ENCODE measurements around the gene SERPINI1. TPM values are rescaled to one million over a fixed set of nuclear protein-coding genes. Genes with fewer than 3 reads are reported as not detected.
A peak's percentile ranks its signal among the peaks of the same experiment; 100 is the strongest.

Gene SERPINI1
- total and polyA plus RNA-seq, 7 experiments from 2014 or later = 1.3 to 6.8 (median 3.6) TPM

- H3K27ac ChIP-seq (ENCODE audit: low read depth, low read length) = no peak overlapping the region
These were observed 5.9 kb upstream of the SERPINI1 start for GRCh38 chr3:167729591-167729990.

GRCh38 chr3:167731393-167731792 is 4.1 kb upstream of the SERPINI1 start:
- Histone ChIP-seq H3K4me3 (ENCODE audit: low read length) (no peak overlapping the region), H3K27ac (ENCODE audit: low read depth, low read length) (no peak overlapping the region), H3K36me3 (ENCODE audit: control insufficient read depth in 2 of 3, insufficient read depth in 3 of 3, low read length in 3 of 3) (peaks cover 0 to 4% (median 0%) of the 10 kb centered on the region in 3 experiments), H3K27me3 (ENCODE audit: control insufficient read depth in 2 of 2, insufficient read depth in 2 of 2, low read length in 2 of 2) (no peaks in the 10 kb centered on the region), H3K9me3 (ENCODE audit: control insufficient read depth in 2 of 3, low read length in 3 of 3) (no peaks in the 10 kb centered on the region), H3K4me1 (ENCODE audit: control insufficient read depth in 2 of 2, insufficient read depth in 2 of 2, low read length in 2 of 2) (peaks cover 20 to 30% of the 10 kb centered on the region in 2 donors)
- peaks cover 0 to 8% (median 0%) of the 10 kb centered on the region in 5 donors for H3K36me3 Mint-ChIP-seq
- no peaks in the 10 kb centered on the region for H3K9me3 Mint-ChIP-seq
- DNase-seq (no peak), ATAC-seq (no peak)
- H3K4me1 Mint-ChIP-seq = peaks cover 36 to 48% (median 40%) of the 10 kb centered on the region in 7 donors
- ChIA-PET POLR2A (no interaction called here), CTCF (no interaction called here)
- H3K27ac Mint-ChIP-seq = peak overlapping the region in 1 of 9 donors; percentile 33
- intact Hi-C loops (cut with micrococcal nuclease) = loop anchor here (5.0 to 10.0 kb wide), 2 partner anchors 34 to 363 kb away; partner anchors contain the start of gene GOLIM4 (in 1 of the 2)
- peak overlapping the region in 6 of 10 donors; percentile 4 to 58 (median 39) for H3K4me3 Mint-ChIP-seq
- no peaks in the 10 kb centered on the region for H3K27me3 Mint-ChIP-seq

More at GRCh38 chr3:167729591-167729990, 5.9 kb upstream of the SERPINI1 start:
- DNase-seq (no peak), ATAC-seq (no peak)
- Histone ChIP-seq H3K27me3 (ENCODE audit: control insufficient read depth in 2 of 2, insufficient read depth in 2 of 2, low read length in 2 of 2) (no peaks in the 10 kb centered on the region), H3K36me3 (ENCODE audit: control insufficient read depth in 2 of 3, insufficient read depth in 3 of 3, low read length in 3 of 3) (no peaks in the 10 kb centered on the region), H3K4me3 (ENCODE audit: low read length) (no peak overlapping the region), H3K9me3 (ENCODE audit: control insufficient read depth in 2 of 3, low read length in 3 of 3) (no peaks in the 10 kb centered on the region), H3K4me1 (ENCODE audit: control insufficient read depth in 2 of 2, insufficient read depth in 2 of 2, low read length in 2 of 2) (peaks cover 15 to 24% of the 10 kb centered on the region in 2 donors)
- intact Hi-C loops (cut with micrococcal nuclease) = loop anchor here in 1 of 2 donors (2.0 kb wide), 1 partner anchor 17 kb away; no protein-coding TSS in a partner anchor
- POLR2A ChIA-PET = no interaction called here
- no peaks in the 10 kb centered on the region for H3K27me3 Mint-ChIP-seq
- peak overlapping the region in 3 of 10 donors; percentile 9 to 47 (median 18) for H3K4me3 Mint-ChIP-seq
- CTCF ChIA-PET = no interaction called here
- H3K4me1 Mint-ChIP-seq = peaks cover 40 to 59% (median 48%) of the 10 kb centered on the region in 7 donors
- peaks cover 0 to 8% (median 0%) of the 10 kb centered on the region in 5 donors for H3K36me3 Mint-ChIP-seq
- no peak overlapping the region for H3K27ac Mint-ChIP-seq
- H3K9me3 Mint-ChIP-seq = no peaks in the 10 kb centered on the region

GRCh38 chr3:167732313-167733065 is 3.0 kb upstream of the SERPINI1 start:
- Histone ChIP-seq H3K36me3 (ENCODE audit: control insufficient read depth in 2 of 3, insufficient read depth in 3 of 3, low read length in 3 of 3) (peaks cover 0 to 4% (median 0%) of the 10 kb centered on the region in 3 experiments), H3K4me1 (ENCODE audit: control insufficient read depth in 2 of 2, insufficient read depth in 2 of 2, low read length in 2 of 2) (peaks cover 20 to 29% of the 10 kb centered on the region in 2 donors), H3K27me3 (ENCODE audit: control insufficient read depth in 2 of 2, insufficient read depth in 2 of 2, low read length in 2 of 2) (no peaks in the 10 kb centered on the region), H3K9me3 (ENCODE audit: control insufficient read depth in 2 of 3, low read length in 3 of 3) (no peaks in the 10 kb centered on the region), H3K27ac (ENCODE audit: low read depth, low read length) (no peak overlapping the region), H3K4me3 (ENCODE audit: low read length) (no peak overlapping the region)
- no peak for DNase-seq
- Mint-ChIP-seq H3K4me3 (peak overlapping the region in 5 of 10 donors; percentile 0 to 62 (median 11)), H3K27ac (no peak overlapping the region), H3K4me1 (peaks cover 26 to 45% (median 32%) of the 10 kb centered on the region in 7 donors), H3K36me3 (peaks cover 0 to 8% (median 0%) of the 10 kb centered on the region in 5 donors), H3K9me3 (no peaks in the 10 kb centered on the region), H3K27me3 (no peaks in the 10 kb centered on the region)
- ATAC-seq = no peak
- intact Hi-C loops (cut with micrococcal nuclease) = loop anchor here (5.0 to 10.0 kb wide), 2 partner anchors 35 to 362 kb away; partner anchors contain the start of gene GOLIM4 (in 1 of the 2)
- ChIA-PET CTCF (no interaction called here), POLR2A (no interaction called here)

GRCh38 chr3:167733961-167734497 is 1.5 kb upstream of the SERPINI1 start:
- Histone ChIP-seq H3K4me3 (ENCODE audit: low read length) (peak overlapping the region; percentile 90), H3K9me3 (ENCODE audit: control insufficient read depth in 2 of 3, low read length in 3 of 3) (no peaks in the 10 kb centered on the region), H3K27me3 (ENCODE audit: control insufficient read depth in 2 of 2, insufficient read depth in 2 of 2, low read length in 2 of 2) (no peaks in the 10 kb centered on the region), H3K4me1 (ENCODE audit: control insufficient read depth in 2 of 2, insufficient read depth in 2 of 2, low read length in 2 of 2) (peaks cover 20 to 24% of the 10 kb centered on the region in 2 donors), H3K36me3 (ENCODE audit: control insufficient read depth in 2 of 3, insufficient read depth in 3 of 3, low read length in 3 of 3) (peaks cover 0 to 4% (median 0%) of the 10 kb centered on the region in 3 experiments), H3K27ac (ENCODE audit: low read depth, low read length) (peak overlapping the region; percentile 78)
- peaks cover 0 to 11% (median 0%) of the 10 kb centered on the region in 5 donors for H3K36me3 Mint-ChIP-seq
- no peak overlapping the region for H3K4me3 Mint-ChIP-seq
- H3K27me3 Mint-ChIP-seq = no peaks in the 10 kb centered on the region
- peak in 1 of 9 donors; percentile 1 for DNase-seq
- ATAC-seq = no peak
- H3K9me3 Mint-ChIP-seq = no peaks in the 10 kb centered on the region
- intact Hi-C loops (cut with micrococcal nuclease) = loop anchor here (1.0 to 10.0 kb wide), 5 partner anchors 37 to 361 kb away; partner anchors contain the start of genes GOLIM4 (in 1 of the 2) and ZBBX (in 1 of the 2)
- ChIA-PET POLR2A (no interaction called here), CTCF (no interaction called here)
- peaks cover 17 to 33% (median 25%) of the 10 kb centered on the region in 7 donors for H3K4me1 Mint-ChIP-seq
- H3K27ac Mint-ChIP-seq = no peak overlapping the region

- peaks cover 0 to 4% (median 0%) of the 10 kb centered on the region in 3 experiments for H3K36me3 ChIP-seq (ENCODE audit: control insufficient read depth in 2 of 3, insufficient read depth in 3 of 3, low read length in 3 of 3)
- POLR2A ChIA-PET = interaction anchor here (0.5 to 1.8 kb wide), 5 partner anchors 11 to 34 kb away, joined by 3 read pairs; no protein-coding TSS in a partner anchor
- no peaks in the 10 kb centered on the region for H3K9me3 ChIP-seq (ENCODE audit: control insufficient read depth in 2 of 3, low read length in 3 of 3)
- Mint-ChIP-seq H3K27me3 (no peaks in the 10 kb centered on the region), H3K9me3 (no peaks in the 10 kb centered on the region), H3K36me3 (peaks cover 0 to 11% (median 0%) of the 10 kb centered on the region in 5 donors), H3K4me1 (peaks cover 11 to 29% (median 22%) of the 10 kb centered on the region in 7 donors), H3K4me3 (no peak within 1 kb of the TSS), H3K27ac (no peak within 1 kb of the TSS)
- peak within 1 kb of the TSS; percentile 90 for H3K4me3 ChIP-seq (ENCODE audit: low read length)
- ATAC-seq (peak; percentile 93), DNase-seq (peak; percentile 86 to 99 (median 98))
- CTCF ChIA-PET = no interaction called here
- peak within 1 kb of the TSS; percentile 78 for H3K27ac ChIP-seq (ENCODE audit: low read depth, low read length)
- intact Hi-C loops (cut with micrococcal nuclease) = loop anchor here (1.0 to 10.0 kb wide), 7 partner anchors 16 to 360 kb away; partner anchors contain the start of genes ZBBX (in 2 of the 2) and GOLIM4 (in 1 of the 2)
- no peaks in the 10 kb centered on the region for H3K27me3 ChIP-seq (ENCODE audit: control insufficient read depth in 2 of 2, insufficient read depth in 2 of 2, low read length in 2 of 2)
- H3K4me1 ChIP-seq (ENCODE audit: control insufficient read depth in 2 of 2, insufficient read depth in 2 of 2, low read length in 2 of 2) = peaks cover 20 to 24% of the 10 kb centered on the region in 2 donors
These were observed 856 bp upstream of the SERPINI1 start, which contains the start of gene PDCD10 for GRCh38 chr3:167734498-167735232. PDCD10 (minus strand) TSS chr3:167734892; CDS start chr3:167720157, 14,735 bp downstream.
